Osteoblast (primary cell): ENCODE results near the gene TMEM240. TPM values are rescaled to one million over a fixed set of nuclear protein-coding genes. Genes with fewer than 3 reads are reported as not detected.
"Not testable (repeated sequence)": the region's sequence is repeated elsewhere in the genome, so short reads cannot be mapped to it uniquely, and the experiment has no call there.

Experiments used
- DNase-seq: peaks from one replicate; pipeline ENCODE4 v3.0.0; 2011; ENCODE audit warnings: low spot score, mixed read lengths; ENCODE audit not compliant: insufficient read length; ENCODE audit errors: missing footprints
- H2AFZ ChIP-seq: 2 replicates; pipeline ENCODE4 v1.6.0; 2011; ENCODE audit warnings: mild to moderate bottlenecking, low read length
- H3K27ac ChIP-seq: 2 replicates; pipeline ENCODE4 v1.5.1; 2011; ENCODE audit warnings: mild to moderate bottlenecking, low read depth, low read length, moderate library complexity
- H3K27me3 ChIP-seq: 2 replicates; pipeline ENCODE4 v1.6.0; 2012; ENCODE audit warnings: mild to moderate bottlenecking, control low read depth, inconsistent platforms, low read length, moderate library complexity; ENCODE audit not compliant: insufficient read depth
- H3K36me3 ChIP-seq: 2 replicates; pipeline ENCODE4 v1.5.1; 2011; ENCODE audit warnings: mild to moderate bottlenecking, low read length, control low read depth, moderate library complexity; ENCODE audit not compliant: insufficient read depth
- H3K4me1 ChIP-seq: 2 replicates; pipeline ENCODE4 v1.5.1; 2011; ENCODE audit warnings: mild to moderate bottlenecking, low read length, control low read depth, moderate library complexity; ENCODE audit not compliant: insufficient read depth
- H3K4me2 ChIP-seq: 2 replicates; pipeline ENCODE4 v1.6.0; 2011; ENCODE audit warnings: mild to moderate bottlenecking, low read length; ENCODE audit not compliant: insufficient read depth
- H3K4me3 ChIP-seq: fragments of 200-600 bp; sonication (generic); 3 replicates; pipeline ENCODE4 v1.5.1; 2012; ENCODE audit warnings: mild to moderate bottlenecking, low read length, inconsistent platforms; ENCODE audit not compliant: insufficient read depth
- H3K79me2 ChIP-seq: 2 replicates; pipeline ENCODE4 v1.6.0; 2012; ENCODE audit warnings: mild to moderate bottlenecking, low read length, control low read depth, inconsistent platforms; ENCODE audit not compliant: insufficient read depth
- H3K9me3 ChIP-seq: 2 replicates; pipeline ENCODE4 v1.5.1; 2011; ENCODE audit warnings: low read depth, low read length, control low read depth
- H4K20me1 ChIP-seq: 2 replicates; pipeline ENCODE4 v1.6.0; 2012; ENCODE audit warnings: mild to moderate bottlenecking, low read length, control low read depth; ENCODE audit not compliant: insufficient read depth
- CTCF ChIP-seq: IDR thresholded peaks from 2 replicates; pipeline ENCODE4 v1.5.1; 2011; ENCODE audit warnings: mild to moderate bottlenecking, low read depth, low read length, moderate library complexity; ENCODE audit errors: extremely low read depth
- total RNA-seq: library from RNA; depleted of rRNA; stranded (reverse); fragments of >200 nt; gene quantifications from 2 replicates; pipeline ENCODE4 v1.2.3, GENCODE V29; 2012

The TMEM240 gene
- total RNA-seq, 1 donor: 1.8 TPM

- H3K9me3 ChIP-seq: no peaks in the 10 kb centered on the region
- peak; percentile 58 for DNase-seq
- H3K79me2 ChIP-seq: peaks cover 2% of the 10 kb centered on the region
- no peaks in the 10 kb centered on the region for H4K20me1 ChIP-seq
- no peak overlapping the region for H3K4me3 ChIP-seq
- no peaks in the 10 kb centered on the region for H3K27me3 ChIP-seq
- no peak overlapping the region for H3K27ac ChIP-seq
- H3K36me3 ChIP-seq: peaks cover 22% of the 10 kb centered on the region
- H3K4me2 ChIP-seq: no peak overlapping the region
- H2AFZ ChIP-seq: no peak overlapping the region
- H3K4me1 ChIP-seq: no peaks in the 10 kb centered on the region
- no peak for TF ChIP-seq CTCF
These were observed 13.2 kb downstream of the TMEM240 start for GRCh38 chr1:1527092-1527816.

- not testable (repeated sequence) for H3K4me2 ChIP-seq, H4K20me1 ChIP-seq, H3K27me3 ChIP-seq, H3K79me2 ChIP-seq, H3K4me3 ChIP-seq, H3K27ac ChIP-seq, H3K9me3 ChIP-seq, H2AFZ ChIP-seq, DNase-seq, H3K4me1 ChIP-seq
- H3K36me3 ChIP-seq: peaks cover 19% of the 10 kb centered on the region
These were observed 13.9 kb downstream of the TMEM240 start for GRCh38 chr1:1526476-1526875.

- H3K79me2 ChIP-seq, H4K20me1 ChIP-seq, H3K9me3 ChIP-seq, H3K27me3 ChIP-seq, H3K4me2 ChIP-seq, H3K27ac ChIP-seq, H2AFZ ChIP-seq, H3K4me3 ChIP-seq, H3K4me1 ChIP-seq: not testable (repeated sequence)
- peak; percentile 78 for DNase-seq
- H3K36me3 ChIP-seq: peaks cover 24% of the 10 kb centered on the region
These were observed 15.6 kb downstream of the TMEM240 start for GRCh38 chr1:1524750-1525383.

- H4K20me1 ChIP-seq, H3K27ac ChIP-seq, H3K4me3 ChIP-seq, H3K79me2 ChIP-seq, H2AFZ ChIP-seq, H3K27me3 ChIP-seq, H3K4me2 ChIP-seq, H3K9me3 ChIP-seq, H3K4me1 ChIP-seq: not testable (repeated sequence)
- peaks cover 14% of the 10 kb centered on the region for H3K36me3 ChIP-seq
- DNase-seq: peak; percentile 65
These were observed 16.8 kb downstream of the TMEM240 start for GRCh38 chr1:1523651-1524050.

- H3K9me3 ChIP-seq, H3K27ac ChIP-seq, H3K4me2 ChIP-seq, H3K79me2 ChIP-seq, H3K4me1 ChIP-seq, H3K27me3 ChIP-seq, H3K4me3 ChIP-seq, H2AFZ ChIP-seq, H4K20me1 ChIP-seq: not testable (repeated sequence)
- peak; percentile 53 for DNase-seq
- H3K36me3 ChIP-seq: peaks cover 14% of the 10 kb centered on the region
These were observed 17.2 kb downstream of the TMEM240 start for GRCh38 chr1:1523226-1523625.

GRCh38 chr1:1522536-1522935, 17.9 kb downstream of the TMEM240 start:
- not testable (repeated sequence) for H3K9me3 ChIP-seq, H4K20me1 ChIP-seq, H2AFZ ChIP-seq, H3K27ac ChIP-seq, DNase-seq, H3K4me1 ChIP-seq, H3K4me3 ChIP-seq, H3K79me2 ChIP-seq, H3K27me3 ChIP-seq, H3K4me2 ChIP-seq
- peaks cover 17% of the 10 kb centered on the region for H3K36me3 ChIP-seq
